ENCODE data around the gene SNRPD1. TPM values are rescaled to one million over a fixed set of nuclear protein-coding genes. Genes with fewer than 3 reads are reported as not detected.
A peak's percentile ranks its signal among the peaks of the same experiment; 100 is the strongest.

The SNRPD1 gene
- total RNA-seq, 1 donor from 2014 or later: 83.1 TPM

GRCh38 chr18:21593540-21594257 lies 18.4 kb upstream of the SNRPD1 start:
- peaks cover 23% of the 10 kb centered on the region for H3K36me3 Mint-ChIP-seq
- DNase-seq (ENCODE audit: extremely low spot score, unreplicated experiment): no peak
- TF ChIP-seq, protein P1, sequence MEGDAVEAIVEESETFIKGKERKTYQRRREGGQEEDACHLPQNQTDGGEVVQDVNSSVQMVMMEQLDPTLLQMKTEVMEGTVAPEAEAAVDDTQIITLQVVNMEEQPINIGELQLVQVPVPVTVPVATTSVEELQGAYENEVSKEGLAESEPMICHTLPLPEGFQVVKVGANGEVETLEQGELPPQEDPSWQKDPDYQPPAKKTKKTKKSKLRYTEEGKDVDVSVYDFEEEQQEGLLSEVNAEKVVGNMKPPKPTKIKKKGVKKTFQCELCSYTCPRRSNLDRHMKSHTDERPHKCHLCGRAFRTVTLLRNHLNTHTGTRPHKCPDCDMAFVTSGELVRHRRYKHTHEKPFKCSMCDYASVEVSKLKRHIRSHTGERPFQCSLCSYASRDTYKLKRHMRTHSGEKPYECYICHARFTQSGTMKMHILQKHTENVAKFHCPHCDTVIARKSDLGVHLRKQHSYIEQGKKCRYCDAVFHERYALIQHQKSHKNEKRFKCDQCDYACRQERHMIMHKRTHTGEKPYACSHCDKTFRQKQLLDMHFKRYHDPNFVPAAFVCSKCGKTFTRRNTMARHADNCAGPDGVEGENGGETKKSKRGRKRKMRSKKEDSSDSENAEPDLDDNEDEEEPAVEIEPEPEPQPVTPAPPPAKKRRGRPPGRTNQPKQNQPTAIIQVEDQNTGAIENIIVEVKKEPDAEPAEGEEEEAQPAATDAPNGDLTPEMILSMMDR (conservative IDR thresholded peaks at IDR 0.05): no peak
- peaks cover 5% of the 10 kb centered on the region for H3K4me1 Mint-ChIP-seq (ENCODE audit: unreplicated experiment)
- no peak overlapping the region for H3K27ac Mint-ChIP-seq
- H3K27me3 Mint-ChIP-seq: no peaks in the 10 kb centered on the region
- H3K4me3 Mint-ChIP-seq: no peak overlapping the region
- peaks cover 8% of the 10 kb centered on the region for H3K9me3 Mint-ChIP-seq

- DNase-seq (ENCODE audit: extremely low spot score, unreplicated experiment): no peak
- H3K27me3 Mint-ChIP-seq: no peaks in the 10 kb centered on the region
- TF ChIP-seq, protein P1 (conservative IDR thresholded peaks at IDR 0.05): no peak
- H3K9me3 Mint-ChIP-seq: peaks cover 4% of the 10 kb centered on the region
- H3K4me1 Mint-ChIP-seq (ENCODE audit: unreplicated experiment): peaks cover 15% of the 10 kb centered on the region
- peaks cover 12% of the 10 kb centered on the region for H3K36me3 Mint-ChIP-seq
- H3K4me3 Mint-ChIP-seq: peak overlapping the region; percentile 63
- H3K27ac Mint-ChIP-seq: peak overlapping the region; percentile 43
Observed at GRCh38 chr18:21597620-21598019, 14.5 kb upstream of the SNRPD1 start.

DNA sequence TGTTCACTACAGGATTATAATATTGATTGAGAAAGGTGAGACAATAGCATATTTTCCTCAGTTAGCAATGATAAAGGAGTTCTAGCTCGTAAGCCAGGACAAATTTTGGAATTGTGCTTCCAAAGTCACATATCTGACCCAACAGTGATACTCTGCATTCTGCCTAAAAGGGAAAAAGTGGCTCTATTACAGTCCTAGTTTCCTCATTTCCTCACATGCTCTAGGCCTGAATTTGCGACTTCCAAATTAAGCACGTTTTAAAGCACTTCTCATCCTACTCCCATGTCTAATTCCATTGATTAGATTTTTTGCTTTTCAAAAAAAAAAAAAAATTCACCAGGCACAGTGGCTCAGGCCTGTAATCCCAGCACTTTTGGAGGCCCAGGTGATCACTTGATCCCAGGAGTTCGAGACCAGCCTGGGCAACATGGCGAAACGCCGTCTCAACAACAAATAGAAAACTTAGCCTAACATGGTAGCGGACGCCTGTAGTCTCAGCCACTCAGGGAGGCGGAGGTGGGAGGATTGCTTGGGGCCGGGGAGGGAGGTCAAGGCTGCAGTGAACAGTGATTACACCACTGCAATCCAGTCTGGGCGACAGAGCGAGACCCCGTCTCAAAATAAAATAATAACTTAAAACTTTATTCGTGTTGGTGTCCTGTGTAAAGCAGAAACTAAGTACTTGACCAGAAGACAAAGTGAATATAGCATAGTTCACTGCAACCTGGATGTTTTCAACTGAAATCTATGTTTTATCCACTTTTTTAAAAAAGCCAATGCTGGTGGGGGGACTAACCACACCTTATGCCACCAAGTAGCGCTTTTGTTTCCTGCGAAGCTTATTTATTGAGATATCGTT lies 13.2 kb upstream of the SNRPD1 start:
- Mint-ChIP-seq H3K4me1 (ENCODE audit: unreplicated experiment) (peaks cover 15% of the 10 kb centered on the region), H3K9me3 (peaks cover 1% of the 10 kb centered on the region), H3K27me3 (no peaks in the 10 kb centered on the region), H3K27ac (peak overlapping the region; percentile 99), H3K36me3 (peaks cover 9% of the 10 kb centered on the region), H3K4me3 (peak overlapping the region; percentile 96)
- TF ChIP-seq, protein P1 (conservative IDR thresholded peaks at IDR 0.05): no peak
- no peak for DNase-seq (ENCODE audit: extremely low spot score, unreplicated experiment)

- TF ChIP-seq, protein P1 (conservative IDR thresholded peaks at IDR 0.05): peak; percentile 55
- H3K27me3 Mint-ChIP-seq: no peaks in the 10 kb centered on the region
- H3K36me3 Mint-ChIP-seq: peaks cover 4% of the 10 kb centered on the region
- H3K4me1 Mint-ChIP-seq (ENCODE audit: unreplicated experiment): peaks cover 19% of the 10 kb centered on the region
- H3K27ac Mint-ChIP-seq: peak overlapping the region; percentile 99
- H3K4me3 Mint-ChIP-seq: peak overlapping the region; percentile 96
- DNase-seq (ENCODE audit: extremely low spot score, unreplicated experiment): peak; percentile 80
- no peaks in the 10 kb centered on the region for H3K9me3 Mint-ChIP-seq
Observed at GRCh38 chr18:21599585-21600525, 12.3 kb upstream of the SNRPD1 start.
